AG09319 (cell line): ENCODE measurements around the gene PAGR1.

Experiments
- DNase-seq: peaks from one replicate; pipeline ENCODE4 v3.0.0-alpha.2; 2010; ENCODE audit warnings: low read depth; ENCODE audit errors: extremely low read depth
- CTCF ChIP-seq: IDR thresholded peaks from 2 replicates; pipeline ENCODE4 v1.5.1; 2011; ENCODE audit warnings: low read depth, mild to moderate bottlenecking, inconsistent platforms, low read length, moderate library complexity

The PAGR1 gene

GRCh38 chr16:29809031-29809747 is 6.8 kb upstream of the PAGR1 start:
- TF ChIP-seq CTCF: no peak

GRCh38 chr16:29809850-29810698 is 5.9 kb upstream of the PAGR1 start:
- no peak for TF ChIP-seq CTCF
- DNase-seq: no peak

More at GRCh38 chr16:29809031-29809747, 6.8 kb upstream of the PAGR1 start:
- no peak for DNase-seq

- no peak for TF ChIP-seq CTCF
- DNase-seq: no peak
Observed at GRCh38 chr16:29810699-29811169, 5.2 kb upstream of the PAGR1 start.

- peak; percentile 94 for DNase-seq
- TF ChIP-seq CTCF: no peak
Observed at GRCh38 chr16:29811170-29811895, 4.6 kb upstream of the PAGR1 start.

- no peak for DNase-seq
- no peak for TF ChIP-seq CTCF
Observed at GRCh38 chr16:29811896-29812665, 3.9 kb upstream of the PAGR1 start, which contains the start of gene PRRT2. Gene PRRT2 (plus strand): TSS chr16:29812193. CDS start chr16:29813055, 862 bp downstream.

GRCh38 chr16:29812754-29813643 is 3.0 kb upstream of the PAGR1 start:
- TF ChIP-seq CTCF: no peak
- no peak for DNase-seq
